Hematopoietic multipotent progenitor cell (in vitro differentiated cells): ENCODE results near the gene METTL25B. TPM values are rescaled to one million over a fixed set of nuclear protein-coding genes. Genes with fewer than 3 reads are reported as not detected.

Experiments used
- DNase-seq, 3 donors: peaks; one replicate each; pipeline ENCODE4 v3.0.0-alpha.2; 2011 to 2015; ENCODE audit warnings: low read depth in 2 of 3, low spot score in 2 of 3
- total RNA-seq: library from RNA; depleted of rRNA; stranded (reverse); fragments of >200 nt; gene quantifications from one replicate; pipeline ENCODE4 v1.2.3, GENCODE V29; 2012

METTL25B gene
- total RNA-seq = 12.9 TPM

DNA sequence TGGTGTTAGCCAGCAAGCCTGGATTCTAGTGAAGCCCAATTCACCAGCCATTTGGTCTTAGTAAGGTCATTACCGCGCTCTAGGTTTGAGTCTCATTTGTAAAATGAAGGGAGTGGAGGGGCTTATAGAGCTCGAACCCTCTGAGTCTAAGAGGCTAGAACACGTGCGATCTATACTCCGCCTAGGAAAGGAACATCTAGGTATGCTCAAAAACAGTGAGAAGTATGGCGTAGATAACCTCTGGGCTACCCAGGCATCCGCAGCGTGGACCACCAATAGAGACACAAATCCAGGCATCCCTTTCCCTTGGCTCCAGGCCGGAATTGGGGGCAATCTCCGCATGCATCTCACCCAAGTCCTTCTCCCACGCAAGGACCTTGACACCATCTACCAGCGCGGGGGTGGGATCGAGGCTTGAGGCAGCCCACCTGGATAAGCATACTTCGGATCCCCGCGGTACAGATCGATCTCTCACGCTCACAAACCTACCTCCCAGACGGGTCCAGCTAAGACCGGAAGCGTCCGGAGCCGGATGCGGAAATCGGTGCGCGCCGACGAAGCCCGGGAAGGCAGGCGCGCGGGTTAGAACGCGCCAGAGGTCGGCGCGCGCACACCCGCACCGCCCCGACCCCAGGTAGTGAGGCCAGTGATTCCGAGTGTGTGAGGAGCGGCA, at the start of gene METTL25B:
METTL25B (plus strand) TSS at position 544 of the 673 bp plus-strand sequence. CDS start 636 bp downstream, outside the sequence.
- peak in 1 of 3 donors; percentile 68 for DNase-seq

DNA sequence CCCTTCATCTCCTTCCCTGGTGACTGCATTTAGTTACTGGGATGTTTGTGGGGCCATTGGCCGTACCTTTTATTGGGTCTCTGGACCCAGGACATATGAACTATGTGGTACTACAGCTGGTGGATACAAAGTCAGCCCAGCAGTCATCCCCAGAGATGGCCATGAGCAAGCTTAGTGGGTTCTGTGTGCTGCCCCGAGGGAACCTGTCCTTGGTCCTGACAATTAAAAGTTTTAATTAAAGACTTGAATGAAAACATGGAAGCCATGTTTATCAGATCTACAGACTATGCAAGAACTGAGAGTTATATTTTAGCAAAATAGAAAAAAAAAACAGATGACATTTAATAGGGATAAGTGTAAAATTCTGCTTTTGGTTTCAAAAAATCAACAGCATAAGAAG, 48.2 kb upstream of the METTL25B start:
- no peak for DNase-seq

DNA sequence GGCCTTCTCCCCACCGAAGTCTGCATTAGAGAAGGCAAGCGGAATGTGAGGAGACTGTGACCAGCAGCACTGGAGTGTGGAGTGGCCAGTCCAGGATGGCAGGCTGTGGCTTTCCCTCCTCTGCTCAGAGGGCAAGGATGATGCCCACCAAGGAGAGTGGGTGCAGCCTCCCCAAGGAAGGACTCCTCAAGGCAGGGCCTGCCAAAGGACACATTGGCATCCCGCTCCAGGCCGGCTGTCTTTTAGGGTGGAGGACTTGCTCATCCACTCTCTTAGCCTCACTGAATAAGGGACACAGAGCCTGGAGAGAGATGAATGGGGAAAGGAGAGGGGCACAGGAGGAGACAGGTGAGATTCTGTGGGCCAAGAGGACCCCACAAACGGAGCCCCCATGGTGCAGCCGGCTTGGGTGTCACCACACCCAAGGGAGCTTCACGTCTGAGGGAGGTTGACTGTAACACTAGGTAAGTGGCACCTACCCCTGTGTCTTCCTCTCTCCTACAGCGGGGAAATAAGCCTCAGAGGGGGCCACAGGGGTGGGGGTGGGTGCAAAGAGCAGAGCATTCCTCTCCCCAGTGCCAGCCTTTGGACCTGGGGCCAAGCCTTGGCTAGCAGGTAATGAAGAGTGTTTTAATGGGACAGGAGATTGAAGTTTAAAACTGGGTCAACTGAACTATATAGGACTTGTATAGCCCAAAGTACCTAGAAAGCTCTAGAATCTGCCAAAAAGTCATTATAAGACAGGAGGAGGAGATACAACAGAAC, 46.9 kb upstream of the METTL25B start:
- DNase-seq = no peak

DNA sequence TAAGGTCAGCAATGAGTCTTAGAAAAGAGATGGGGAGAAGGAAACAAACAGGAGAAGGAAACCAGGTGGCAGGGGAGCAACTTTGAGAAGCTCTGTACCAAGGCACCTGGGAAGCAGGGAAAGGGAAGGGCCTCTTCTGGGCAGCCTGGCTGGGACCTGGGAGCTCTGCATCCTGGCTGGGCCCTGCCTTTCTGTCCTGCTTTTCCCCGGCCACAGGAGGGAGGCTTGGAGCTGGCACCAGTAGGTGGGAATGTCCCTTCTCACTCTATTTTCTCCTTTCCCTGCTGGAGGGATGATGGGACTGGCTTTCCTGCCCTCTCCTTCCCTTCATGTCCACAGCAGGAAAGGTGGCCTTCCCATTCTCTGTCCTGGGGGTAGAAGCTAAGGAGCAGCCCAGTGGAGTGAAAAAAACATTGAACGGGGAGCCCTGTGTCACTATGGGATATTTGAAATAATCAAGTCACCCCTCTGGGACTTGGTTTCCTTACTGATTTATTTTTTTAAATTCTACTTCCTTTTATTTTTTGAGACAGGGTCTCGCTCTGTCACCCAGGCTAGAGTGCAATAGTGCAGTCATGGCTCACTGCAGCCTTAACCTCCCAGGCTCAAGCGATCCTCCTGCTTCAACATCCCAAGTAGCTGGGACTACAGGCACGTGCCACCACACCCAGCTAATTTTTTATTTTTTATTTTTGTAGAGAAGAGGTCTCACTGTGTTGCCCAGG, 45.9 kb upstream of the METTL25B start:
- DNase-seq = no peak

DNA sequence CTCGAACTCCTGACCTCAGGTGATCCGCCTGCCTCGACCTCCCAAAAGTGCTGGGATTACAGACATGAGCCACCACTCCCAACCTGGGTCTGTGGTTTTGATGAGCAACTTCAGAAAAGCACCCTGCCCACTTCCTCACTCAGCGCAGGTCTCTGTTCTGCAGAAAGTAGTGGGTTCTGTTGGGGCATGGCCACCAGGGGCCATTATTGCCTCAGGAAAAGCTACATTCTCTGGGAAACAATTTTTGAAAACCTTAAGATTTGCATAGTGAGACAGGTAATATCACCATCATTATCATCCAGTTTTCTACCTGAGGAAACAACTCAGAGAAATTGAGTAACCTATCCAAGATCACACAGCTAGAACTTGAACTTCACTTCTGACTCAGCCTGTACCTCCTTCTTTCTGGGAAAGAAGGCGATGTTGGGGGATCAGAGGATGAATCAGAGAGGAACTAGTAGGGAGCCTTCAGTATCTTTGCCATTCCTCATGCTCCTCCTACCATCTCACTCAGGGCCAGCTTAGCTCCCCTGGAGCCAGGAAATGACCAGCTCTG, 44.0 kb upstream of the METTL25B start:
- DNase-seq = no peak

DNA sequence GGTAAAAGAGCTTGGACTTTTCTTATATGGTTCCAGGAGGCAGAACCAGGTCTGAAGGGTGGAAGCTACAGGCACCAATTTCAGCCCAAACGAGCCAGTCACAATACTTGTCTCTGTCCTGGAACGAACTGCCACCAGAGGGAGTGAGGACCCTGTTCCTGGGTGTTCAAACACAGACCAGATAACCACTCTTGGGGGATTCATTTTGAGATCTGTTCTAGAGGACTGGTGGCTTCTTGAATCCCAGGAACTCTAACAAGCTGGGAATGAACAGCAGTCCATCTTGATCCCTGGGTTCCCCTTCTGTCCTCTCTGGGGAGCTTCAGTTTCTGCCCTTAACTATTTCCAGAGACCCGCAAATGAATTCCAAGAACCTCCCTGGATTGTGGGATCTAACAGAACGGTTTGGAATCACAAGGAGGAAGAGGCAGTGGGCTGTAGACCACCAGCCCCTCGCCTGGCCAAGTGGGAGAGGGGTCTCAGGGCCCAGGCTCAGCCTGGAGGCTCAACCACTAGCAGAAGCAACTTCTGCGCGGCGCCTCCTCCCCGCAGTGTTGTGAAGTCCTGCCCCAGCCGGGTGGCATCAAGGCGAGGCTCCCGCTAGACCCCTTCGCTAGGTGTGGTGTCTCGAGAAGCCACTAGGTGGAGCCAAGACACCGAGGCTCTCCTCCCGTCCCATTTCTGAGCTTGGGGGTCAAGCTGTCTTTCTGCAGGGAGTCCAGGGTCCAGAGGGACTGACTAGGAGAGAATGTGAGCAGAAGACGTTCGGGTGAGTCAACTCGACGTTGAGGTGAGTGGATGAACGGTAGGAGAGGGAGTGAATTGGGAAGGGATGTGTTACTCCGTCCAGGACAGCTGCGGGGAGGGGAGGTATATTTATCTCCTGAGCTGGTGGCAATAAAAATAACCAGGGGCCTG, 39.0 kb upstream of the METTL25B start:
- peak; percentile 47 to 87 (median 77) for DNase-seq

DNA sequence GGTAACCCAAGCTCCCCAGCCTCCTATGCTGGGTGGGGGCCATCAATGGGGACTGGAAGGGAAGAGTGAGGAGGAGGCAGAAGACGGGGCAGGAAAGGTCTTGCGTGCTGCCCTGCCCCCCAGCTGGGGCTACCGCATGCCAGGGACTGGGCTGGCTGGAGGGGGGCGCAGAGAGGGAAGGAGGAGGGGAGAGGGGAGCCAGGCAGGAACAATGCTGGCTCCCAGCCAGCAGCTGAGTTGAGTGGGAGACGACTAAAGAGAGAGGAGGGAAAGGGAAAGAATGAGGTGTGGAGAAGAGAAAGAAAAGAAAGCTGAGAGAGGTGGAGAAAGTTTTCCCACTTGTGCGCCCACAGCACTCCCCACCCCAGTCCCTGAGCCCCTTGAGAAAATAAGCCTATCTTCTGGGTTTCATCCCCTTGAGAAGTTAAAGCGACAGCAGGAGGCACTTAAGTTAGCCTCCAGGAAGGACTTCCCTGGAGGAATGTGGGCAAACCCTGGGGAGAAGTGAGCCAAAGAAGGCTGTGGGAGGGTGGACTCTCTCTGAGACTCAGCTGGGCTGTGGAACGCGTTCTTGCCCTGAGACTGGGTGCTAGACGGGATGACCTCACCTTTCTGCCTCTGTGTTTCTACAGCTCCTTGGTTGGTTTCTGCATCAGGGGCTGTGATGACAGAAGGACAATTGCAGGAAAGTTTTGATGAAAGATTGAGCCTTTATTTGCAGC, 38.2 kb upstream of the METTL25B start:
- DNase-seq = no peak

DNA sequence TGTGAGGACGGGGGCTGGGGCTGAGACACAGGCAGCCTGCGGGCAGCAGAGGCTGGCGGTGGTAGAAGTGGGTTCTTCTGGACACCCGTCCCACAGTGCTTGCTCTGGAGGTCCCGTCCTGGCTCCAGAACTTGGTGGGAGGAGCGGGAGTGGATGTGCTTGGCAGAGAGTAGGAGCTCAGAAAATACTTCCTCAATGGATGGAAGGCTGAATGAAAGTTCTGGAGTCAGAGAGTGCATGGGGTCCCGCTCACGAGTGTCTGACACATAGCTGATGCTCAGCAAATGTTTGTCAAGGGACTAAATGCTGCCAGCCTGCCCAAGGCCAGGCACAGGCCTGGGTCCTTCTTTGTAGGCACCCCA, 37.6 kb upstream of the METTL25B start:
- no peak for DNase-seq

DNA sequence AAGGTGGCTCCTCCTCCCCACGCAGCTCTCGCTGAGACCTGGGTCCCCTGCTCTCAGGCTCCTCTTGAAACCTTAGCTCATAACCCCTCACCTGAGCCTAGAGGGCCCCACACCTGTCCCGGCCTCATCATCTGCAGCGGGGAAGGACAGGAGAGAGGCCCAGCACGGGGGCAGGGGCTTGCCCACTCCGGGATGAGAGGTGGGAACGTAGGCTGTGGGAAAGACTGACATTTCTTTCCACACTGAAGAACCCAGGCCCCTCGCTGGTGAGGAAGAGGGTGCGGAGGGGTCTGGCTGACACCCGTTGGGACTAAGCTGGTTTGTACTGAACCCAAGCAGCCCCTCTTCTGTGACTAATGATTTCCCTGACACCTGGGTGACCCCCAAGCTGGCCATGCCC, 37.1 kb upstream of the METTL25B start:
- DNase-seq = no peak

DNA sequence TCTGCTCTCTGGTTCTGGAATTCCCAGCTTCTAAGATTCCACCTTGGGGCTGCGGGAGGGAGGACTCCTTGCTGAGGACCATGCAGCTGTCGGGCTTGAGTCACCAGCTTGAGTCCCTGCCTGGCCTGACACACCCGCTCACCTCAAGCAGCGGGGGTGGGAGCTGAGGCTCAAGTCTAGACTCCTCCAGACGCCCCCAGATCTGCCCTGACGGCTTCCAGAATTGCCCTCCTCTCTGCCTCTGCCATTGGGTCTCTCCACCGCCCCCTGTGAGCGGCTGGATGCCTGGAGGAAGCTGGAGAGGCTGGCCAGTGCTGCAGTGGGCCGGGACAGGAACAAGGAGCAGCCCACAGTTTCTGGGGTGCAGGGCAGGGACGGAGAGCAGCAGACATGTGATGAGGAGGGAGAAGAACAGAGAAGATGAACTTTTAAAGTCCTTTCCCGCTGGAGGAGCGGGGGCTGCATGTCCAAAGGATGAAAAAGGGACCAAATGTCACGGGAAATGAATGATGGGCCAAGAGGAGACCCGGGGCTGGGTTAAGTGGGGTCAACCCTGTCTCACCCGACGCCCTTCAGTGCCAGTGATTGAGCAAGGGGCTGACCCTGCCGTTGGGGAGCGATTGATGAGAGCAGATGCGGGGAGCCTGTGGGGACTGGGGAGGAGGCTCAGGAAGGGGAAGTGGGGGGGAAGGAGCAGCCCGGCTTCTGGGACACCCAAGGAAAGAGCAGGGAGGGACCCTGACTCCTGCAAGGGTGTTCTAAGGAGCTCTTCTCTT, 36.4 kb upstream of the METTL25B start:
- no peak for DNase-seq

DNA sequence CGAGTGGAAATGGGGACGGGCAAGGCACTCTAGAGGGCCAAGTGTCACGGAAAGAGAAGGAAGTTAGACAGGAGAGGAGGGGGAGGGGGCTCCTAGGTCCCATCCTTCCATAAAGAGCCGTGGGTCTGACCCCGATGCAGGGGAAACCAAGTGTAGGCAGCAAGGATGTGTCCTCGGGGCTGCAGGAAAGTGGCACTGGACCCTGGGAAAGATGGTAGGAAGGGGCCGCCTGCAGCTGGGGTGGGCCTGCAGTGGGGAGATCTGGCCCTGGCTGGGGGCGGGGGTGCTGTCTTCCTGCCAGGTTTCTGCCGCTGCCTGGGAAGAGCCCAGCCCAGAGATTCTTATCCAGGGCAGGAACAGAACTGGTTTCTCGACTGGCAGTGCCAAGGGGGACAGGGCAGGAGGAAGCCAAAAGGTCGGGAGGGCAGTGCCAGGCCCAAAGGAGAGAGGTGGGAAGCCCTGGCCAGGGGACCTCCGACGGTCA, 35.8 kb upstream of the METTL25B start:
- DNase-seq = no peak

DNA sequence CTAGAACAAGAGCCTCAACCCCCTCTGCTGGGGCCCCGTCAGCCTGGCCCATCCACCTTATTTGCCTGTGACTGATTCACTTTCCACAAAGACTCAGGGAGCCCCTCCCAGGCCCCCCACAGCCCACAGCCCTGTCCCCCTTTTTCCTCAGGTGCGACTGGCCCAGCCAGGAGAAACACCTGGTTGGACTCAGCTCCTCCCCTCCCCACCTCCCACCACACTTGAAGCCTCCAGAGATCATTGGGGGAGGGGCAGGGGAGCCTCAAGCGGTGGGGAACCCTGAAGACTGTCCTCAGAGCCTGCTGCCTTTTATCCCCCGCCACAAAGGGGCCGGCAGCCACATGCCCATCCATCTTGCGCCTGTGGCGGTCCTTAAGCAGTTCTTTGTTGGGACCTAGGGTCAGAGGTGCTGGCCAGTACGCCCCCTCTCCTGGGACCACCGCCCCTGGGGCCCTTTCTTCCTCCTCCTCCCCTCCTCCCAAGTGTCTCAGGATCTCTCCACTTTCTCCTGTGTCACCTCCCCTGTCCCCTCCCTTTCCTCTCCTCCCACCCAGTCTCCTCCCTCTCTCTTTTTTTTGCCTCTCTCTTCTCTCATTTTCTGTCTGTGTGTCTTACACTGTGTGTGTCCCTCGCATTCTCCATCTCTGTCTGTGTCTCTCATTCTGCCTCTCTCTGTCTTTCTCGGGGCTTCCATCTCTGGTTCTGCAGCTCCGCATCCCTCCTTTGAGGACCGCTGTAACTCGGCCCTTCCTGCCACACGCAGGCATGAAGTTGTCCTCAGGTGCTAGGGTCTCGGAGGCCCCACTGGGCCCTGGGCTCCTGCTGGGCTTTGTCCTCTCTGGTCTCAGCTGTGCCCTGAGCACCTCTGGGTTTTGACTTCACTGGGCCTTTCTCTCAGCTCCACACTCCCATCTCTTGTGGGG, 35.1 kb upstream of the METTL25B start:
- peak in 2 of 3 donors; percentile 35 to 56 for DNase-seq

DNA sequence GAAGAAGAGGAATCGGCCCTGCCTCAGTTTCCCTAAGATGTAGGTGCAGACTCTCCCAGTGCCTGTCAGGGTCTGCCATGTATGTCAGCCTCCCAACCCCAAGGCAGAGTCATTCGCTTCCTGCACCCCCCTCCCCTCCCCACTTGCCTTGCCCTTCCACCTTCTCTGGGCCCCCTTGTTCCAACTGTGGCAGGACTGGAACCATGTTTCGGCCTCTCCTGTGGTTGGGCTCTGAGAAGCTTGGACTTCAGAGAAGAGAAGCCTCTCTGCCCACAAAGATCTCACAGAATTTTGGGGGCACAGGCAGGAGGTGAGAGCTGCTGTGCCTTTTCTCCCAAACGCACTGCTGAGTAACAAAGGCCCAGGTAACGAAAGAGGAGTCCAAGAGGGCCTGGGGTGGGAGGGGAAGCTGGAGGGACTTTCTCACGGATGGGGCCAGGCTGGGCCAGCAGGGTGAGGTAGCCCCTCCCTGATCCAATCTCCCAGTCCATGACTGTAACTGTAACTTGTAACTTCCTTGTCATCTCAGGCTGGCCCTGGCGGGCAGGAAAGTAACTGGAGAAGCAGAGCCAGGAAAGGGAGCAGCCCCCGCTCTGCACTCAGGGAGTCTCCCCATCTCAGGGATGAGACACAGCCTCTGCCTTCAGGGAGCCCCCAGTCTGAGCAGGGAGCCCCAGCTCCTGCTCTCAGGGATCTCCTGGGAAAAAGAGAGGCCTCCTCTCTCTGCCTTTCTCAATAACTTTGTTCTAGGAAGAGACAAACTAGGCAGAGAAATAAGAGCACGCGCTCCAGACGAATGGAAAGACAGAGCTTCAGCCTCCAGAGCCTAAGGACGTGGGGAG, 34.2 kb upstream of the METTL25B start:
- DNase-seq = no peak

DNA sequence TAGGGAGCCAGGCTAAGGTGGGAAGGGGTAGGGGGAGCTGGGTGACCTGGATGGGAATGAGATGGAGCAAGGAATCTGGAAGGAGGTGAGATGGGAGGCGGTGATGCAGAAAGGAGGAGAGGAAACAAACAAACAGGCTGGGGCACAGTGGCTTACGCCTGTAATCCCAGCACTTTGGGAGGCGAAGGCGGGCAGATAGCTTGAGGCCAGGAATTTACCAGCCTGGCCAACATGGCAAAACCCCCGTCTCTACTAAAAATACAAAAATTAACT, 33.6 kb upstream of the METTL25B start:
- no peak for DNase-seq

DNA sequence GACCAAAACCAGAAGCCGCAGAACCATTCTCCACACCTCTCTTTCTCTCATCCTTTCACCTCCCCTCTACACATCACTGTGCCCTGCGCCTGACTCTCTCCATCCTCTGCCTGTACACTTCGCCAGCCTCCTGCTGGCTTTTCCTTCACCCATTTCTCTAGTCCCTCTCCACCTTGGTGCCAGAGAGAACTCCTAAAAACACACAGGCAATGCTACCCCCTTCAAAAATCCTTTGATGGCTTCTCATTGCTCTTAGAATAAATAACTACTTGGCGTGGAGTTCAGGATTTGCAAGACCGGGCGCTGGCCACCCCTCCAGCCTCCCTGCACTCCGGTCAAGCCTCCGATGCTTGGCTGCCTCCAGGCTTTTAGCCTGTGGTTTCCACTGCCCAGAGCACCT, 31.5 kb upstream of the METTL25B start:
- no peak for DNase-seq

DNA sequence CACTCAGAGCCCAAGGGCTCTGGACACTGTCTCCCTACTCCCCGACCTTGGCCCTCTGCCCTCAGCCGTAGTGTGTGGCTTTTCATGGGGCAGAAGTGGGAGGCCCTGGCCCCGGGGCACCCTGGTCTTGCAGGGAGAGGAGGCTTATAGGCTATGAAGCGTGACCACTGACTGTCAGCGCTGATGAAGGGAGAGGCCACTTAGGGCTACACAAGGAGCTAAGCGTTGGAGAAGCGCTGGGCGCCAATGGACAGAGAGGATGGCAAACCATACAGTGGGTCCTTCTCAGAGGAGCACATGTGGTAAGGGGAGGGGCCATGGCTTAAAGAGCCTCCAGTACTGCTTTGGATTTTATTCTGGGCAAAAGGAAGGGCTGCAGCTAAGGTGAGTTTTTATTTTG, 30.8 kb upstream of the METTL25B start:
- DNase-seq = no peak

DNA sequence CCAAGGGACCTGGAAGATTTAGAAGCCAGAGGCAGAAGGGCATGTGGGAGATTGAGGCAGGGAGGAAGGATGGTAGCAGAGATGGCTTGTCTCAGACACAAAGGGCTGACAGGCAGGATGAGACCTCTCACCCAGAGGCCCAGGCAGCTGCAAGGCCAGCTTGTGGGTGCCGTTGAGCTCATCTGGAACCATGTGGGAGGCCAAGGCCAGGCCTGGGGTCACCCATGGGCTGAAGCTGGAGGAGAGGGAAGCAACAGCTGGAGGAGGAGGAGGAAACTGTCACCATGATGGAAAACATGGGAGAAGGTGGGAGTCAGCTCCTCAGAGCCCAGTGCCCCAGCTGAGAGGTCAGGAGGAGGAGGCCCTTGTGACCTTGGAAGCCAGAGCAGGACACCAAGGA, 29.3 kb upstream of the METTL25B start:
- DNase-seq = no peak
